ENCODE measurements around the gene MESD.

MESD gene

GRCh38 chr15:80932513-80932815 is 57.2 kb downstream of the MESD start:
- DNase-seq: no peak

- no peak for DNase-seq
Measured at GRCh38 chr15:80931721-80932512, 57.7 kb downstream of the MESD start.

- DNase-seq: no peak
Measured at GRCh38 chr15:80931191-80931590, 58.4 kb downstream of the MESD start.

GRCh38 chr15:80929689-80930088 is 59.9 kb downstream of the MESD start:
- DNase-seq: no peak

GRCh38 chr15:80929225-80929624 is 60.4 kb downstream of the MESD start:
- DNase-seq: no peak

- DNase-seq: no peak
Measured at GRCh38 chr15:80926126-80926525, 63.5 kb downstream of the MESD start.

- DNase-seq: no peak
Measured at GRCh38 chr15:80925597-80926059, 64.0 kb downstream of the MESD start.

- no peak for DNase-seq
Measured at GRCh38 chr15:80924278-80924677, 65.3 kb downstream of the MESD start.

- DNase-seq: no peak
Measured at GRCh38 chr15:80923668-80924067, 66.0 kb downstream of the MESD start.

- DNase-seq: no peak
Measured at GRCh38 chr15:80921736-80922410, 67.7 kb downstream of the MESD start.

- DNase-seq: no peak
Measured at GRCh38 chr15:80920271-80920699, 69.3 kb downstream of the MESD start.

GRCh38 chr15:80918196-80918783 is 71.3 kb downstream of the MESD start:
- no peak for DNase-seq

- DNase-seq: no peak
Measured at GRCh38 chr15:80916056-80916455, 73.6 kb downstream of the MESD start.

GRCh38 chr15:80915472-80915871 is 74.1 kb downstream of the MESD start:
- no peak for DNase-seq

GRCh38 chr15:80913541-80913940 is 76.1 kb downstream of the MESD start:
- DNase-seq: no peak

GRCh38 chr15:80912673-80913072 is 76.9 kb downstream of the MESD start:
- DNase-seq: no peak

GRCh38 chr15:80911821-80912220 is 77.8 kb downstream of the MESD start:
- DNase-seq: no peak

GRCh38 chr15:80906159-80906766 is 83.4 kb downstream of the MESD start:
- no peak for DNase-seq

- DNase-seq: no peak
Measured at GRCh38 chr15:80904998-80905397, 84.6 kb downstream of the MESD start.

- no peak for DNase-seq
Measured at GRCh38 chr15:80902298-80902801, 87.3 kb downstream of the MESD start.

- DNase-seq: no peak
Measured at GRCh38 chr15:80898040-80898439, 91.6 kb downstream of the MESD start.

All from bone marrow (tissue), 2 donors.